Effector memory CD8-positive, alpha-beta T cell (primary cell): ENCODE data around the gene VASN.

Experiments
- ATAC-seq: fragments of 150-1000 bp; cut with Tn5 transposase; replicated peaks from 2 replicates; pipeline ENCODE4 v1.10.0; 2021; ENCODE audit warnings: mild to moderate bottlenecking, moderate library complexity
- DNase-seq, 3 experiments: peaks; one replicate each; pipeline ENCODE4 v3.0.0; 2021
- H3K27ac Mint-ChIP-seq, 2 donors: one replicate each; pipeline ENCODE4 v1.8.0; 2022; ENCODE audit warnings: mild to moderate bottlenecking in 2 of 2, mixed read lengths in 2 of 2, moderate library complexity in 2 of 2
- H3K27me3 Mint-ChIP-seq, 2 donors: one replicate each; pipeline ENCODE4 v1.8.0; 2022; ENCODE audit warnings: mixed read lengths in 2 of 2
- H3K36me3 Mint-ChIP-seq: one replicate; pipeline ENCODE4 v1.8.0; 2022; ENCODE audit warnings: mild to moderate bottlenecking, moderate library complexity, mixed read lengths; ENCODE audit not compliant: insufficient read depth
- H3K4me1 Mint-ChIP-seq, 2 donors: one replicate each; pipeline ENCODE4 v1.8.0; 2022; ENCODE audit warnings: low read depth in 2 of 2, mixed read lengths in 2 of 2
- H3K4me3 Mint-ChIP-seq, 2 donors: one replicate each; pipeline ENCODE4 v1.8.0; 2022; ENCODE audit warnings: mild to moderate bottlenecking in 2 of 2, mixed read lengths in 2 of 2, moderate library complexity in 2 of 2
- H3K9me3 Mint-ChIP-seq, 2 donors: one replicate each; pipeline ENCODE4 v1.8.0; 2022; ENCODE audit warnings: mixed read lengths in 2 of 2

VASN gene

GRCh38 chr16:4376126-4376892 is 4.7 kb downstream of the VASN start:
- Mint-ChIP-seq H3K4me1 (peaks cover 12 to 34% of the 10 kb centered on the region in 2 donors), H3K27me3 (no peaks in the 10 kb centered on the region), H3K36me3 (peaks cover 99% of the 10 kb centered on the region), H3K9me3 (no peaks in the 10 kb centered on the region), H3K27ac (peak overlapping the region in 1 of 2 donors; percentile 41), H3K4me3 (no peak overlapping the region)
- no peak for DNase-seq
- no peak for ATAC-seq

DNA sequence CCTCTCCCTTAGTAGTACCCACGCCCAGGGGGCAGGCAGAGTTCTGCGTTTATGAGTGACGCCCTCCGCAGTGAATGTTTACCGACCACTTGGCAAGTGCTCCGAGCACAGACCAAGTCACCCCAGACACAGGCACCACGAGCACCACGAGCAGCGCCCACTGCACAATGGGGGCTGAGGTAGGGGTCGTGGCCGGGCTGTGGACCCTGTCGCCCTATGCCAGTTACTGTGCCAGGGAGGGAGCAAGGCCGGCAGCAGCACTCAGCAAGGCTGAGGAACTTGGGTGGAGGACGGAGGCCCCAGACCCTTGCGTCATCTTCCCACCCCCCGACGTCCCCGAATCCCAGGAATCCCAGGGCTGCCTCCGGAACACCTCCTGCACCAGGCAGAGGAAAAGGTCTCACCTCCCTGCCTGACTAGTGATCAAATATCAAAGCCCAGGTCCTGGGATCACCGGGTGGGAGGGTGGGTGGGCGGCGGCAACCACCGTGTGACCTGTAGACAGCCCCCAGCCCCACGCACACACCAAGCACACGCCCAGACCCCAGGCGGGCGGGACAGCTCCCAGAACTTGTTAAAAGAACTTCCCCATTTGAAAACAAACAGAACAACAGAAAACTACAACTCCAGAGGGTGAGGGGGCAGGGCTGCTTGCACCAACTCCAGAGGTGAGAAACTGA is 5.4 kb downstream of the VASN start:
- ATAC-seq: no peak
- peaks cover 99% of the 10 kb centered on the region for H3K36me3 Mint-ChIP-seq
- no peaks in the 10 kb centered on the region for H3K9me3 Mint-ChIP-seq
- no peak for DNase-seq
- peak overlapping the region in 1 of 2 donors; percentile 29 for H3K4me3 Mint-ChIP-seq
- peak overlapping the region in 1 of 2 donors; percentile 92 for H3K27ac Mint-ChIP-seq
- H3K4me1 Mint-ChIP-seq: peaks cover 12 to 34% of the 10 kb centered on the region in 2 donors
- H3K27me3 Mint-ChIP-seq: no peaks in the 10 kb centered on the region

- H3K27ac Mint-ChIP-seq: peak overlapping the region in 1 of 2 donors; percentile 92
- peaks cover 99% of the 10 kb centered on the region for H3K36me3 Mint-ChIP-seq
- peaks cover 12 to 29% of the 10 kb centered on the region in 2 donors for H3K4me1 Mint-ChIP-seq
- peak overlapping the region in 1 of 2 donors; percentile 29 for H3K4me3 Mint-ChIP-seq
- ATAC-seq (no peak), DNase-seq (no peak)
- H3K27me3 Mint-ChIP-seq: no peaks in the 10 kb centered on the region
- no peaks in the 10 kb centered on the region for H3K9me3 Mint-ChIP-seq
These were observed 6.0 kb downstream of the VASN start for GRCh38 chr16:4377573-4378154.

GRCh38 chr16:4378161-4378666 is 6.6 kb downstream of the VASN start:
- Mint-ChIP-seq H3K4me3 (peak overlapping the region in 1 of 2 donors; percentile 36), H3K27me3 (no peaks in the 10 kb centered on the region), H3K36me3 (peaks cover 99% of the 10 kb centered on the region), H3K9me3 (no peaks in the 10 kb centered on the region), H3K4me1 (peaks cover 7 to 25% of the 10 kb centered on the region in 2 donors), H3K27ac (peak overlapping the region; percentile 35 to 92)
- no peak for ATAC-seq
- DNase-seq: no peak

DNA sequence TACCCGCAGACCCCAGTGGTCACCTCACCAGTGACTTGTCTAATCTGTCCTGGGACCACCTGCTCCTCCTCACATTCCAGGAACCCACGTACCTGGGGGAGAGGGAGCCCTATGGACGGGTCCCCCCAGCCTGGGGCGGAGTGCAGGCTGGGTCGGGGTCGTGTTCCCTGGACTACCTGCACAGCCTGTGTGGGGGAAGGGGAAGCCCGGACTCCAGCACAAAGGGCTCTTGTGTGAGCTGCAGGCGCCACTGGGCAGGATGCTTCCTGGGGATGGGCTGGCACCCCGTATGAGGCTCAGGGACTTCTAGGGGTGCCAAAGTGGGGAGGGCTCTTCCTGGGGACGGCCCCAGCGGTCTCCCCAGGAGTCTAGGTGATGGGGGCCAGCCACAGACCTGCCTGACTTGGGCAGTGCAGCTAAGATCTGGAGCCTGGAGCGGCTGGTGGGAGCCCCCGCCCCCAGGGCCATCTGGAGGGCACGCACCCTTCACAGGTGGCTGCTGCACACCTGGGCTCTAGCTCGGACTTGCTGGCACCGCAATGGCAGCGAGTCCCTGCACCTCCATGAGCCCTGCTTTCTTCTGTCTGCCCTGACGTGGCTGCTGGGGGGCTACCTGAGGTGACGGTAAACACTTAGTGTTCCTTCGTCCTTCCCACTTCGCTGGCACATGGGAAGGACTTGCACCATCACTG is 7.5 kb downstream of the VASN start:
- DNase-seq (no peak), ATAC-seq (no peak)
- H3K9me3 Mint-ChIP-seq: no peaks in the 10 kb centered on the region
- H3K27me3 Mint-ChIP-seq: no peaks in the 10 kb centered on the region
- peaks cover 99% of the 10 kb centered on the region for H3K36me3 Mint-ChIP-seq
- peak overlapping the region; percentile 35 to 92 for H3K27ac Mint-ChIP-seq
- peaks cover 7 to 22% of the 10 kb centered on the region in 2 donors for H3K4me1 Mint-ChIP-seq
- H3K4me3 Mint-ChIP-seq: peak overlapping the region in 1 of 2 donors; percentile 36

- Mint-ChIP-seq H3K27me3 (no peaks in the 10 kb centered on the region), H3K9me3 (no peaks in the 10 kb centered on the region), H3K36me3 (peaks cover 99% of the 10 kb centered on the region), H3K4me1 (peaks cover 5 to 17% of the 10 kb centered on the region in 2 donors), H3K4me3 (peak overlapping the region; percentile 13 to 51), H3K27ac (peak overlapping the region; percentile 86 to 92)
- DNase-seq (no peak), ATAC-seq (peak; percentile 2)
These were observed 8.7 kb downstream of the VASN start for GRCh38 chr16:4380119-4381063.

- ATAC-seq (no peak), DNase-seq (no peak)
- H3K36me3 Mint-ChIP-seq: peaks cover 99% of the 10 kb centered on the region
- H3K27ac Mint-ChIP-seq: peak overlapping the region in 1 of 2 donors; percentile 92
- H3K9me3 Mint-ChIP-seq: no peaks in the 10 kb centered on the region
- peaks cover 0 to 13% of the 10 kb centered on the region in 2 donors for H3K4me1 Mint-ChIP-seq
- peak overlapping the region; percentile 13 to 43 for H3K4me3 Mint-ChIP-seq
- H3K27me3 Mint-ChIP-seq: no peaks in the 10 kb centered on the region
These were observed 9.7 kb downstream of the VASN start for GRCh38 chr16:4381072-4381934.

DNA sequence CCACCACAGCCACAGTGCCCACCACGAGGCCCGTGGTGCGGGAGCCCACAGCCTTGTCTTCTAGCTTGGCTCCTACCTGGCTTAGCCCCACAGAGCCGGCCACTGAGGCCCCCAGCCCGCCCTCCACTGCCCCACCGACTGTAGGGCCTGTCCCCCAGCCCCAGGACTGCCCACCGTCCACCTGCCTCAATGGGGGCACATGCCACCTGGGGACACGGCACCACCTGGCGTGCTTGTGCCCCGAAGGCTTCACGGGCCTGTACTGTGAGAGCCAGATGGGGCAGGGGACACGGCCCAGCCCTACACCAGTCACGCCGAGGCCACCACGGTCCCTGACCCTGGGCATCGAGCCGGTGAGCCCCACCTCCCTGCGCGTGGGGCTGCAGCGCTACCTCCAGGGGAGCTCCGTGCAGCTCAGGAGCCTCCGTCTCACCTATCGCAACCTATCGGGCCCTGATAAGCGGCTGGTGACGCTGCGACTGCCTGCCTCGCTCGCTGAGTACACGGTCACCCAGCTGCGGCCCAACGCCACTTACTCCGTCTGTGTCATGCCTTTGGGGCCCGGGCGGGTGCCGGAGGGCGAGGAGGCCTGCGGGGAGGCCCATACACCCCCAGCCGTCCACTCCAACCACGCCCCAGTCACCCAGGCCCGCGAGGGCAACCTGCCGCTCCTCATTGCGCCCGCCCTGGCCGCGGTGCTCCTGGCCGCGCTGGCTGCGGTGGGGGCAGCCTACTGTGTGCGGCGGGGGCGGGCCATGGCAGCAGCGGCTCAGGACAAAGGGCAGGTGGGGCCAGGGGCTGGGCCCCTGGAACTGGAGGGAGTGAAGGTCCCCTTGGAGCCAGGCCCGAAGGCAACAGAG is 10.5 kb downstream of the VASN start:
- Mint-ChIP-seq H3K4me1 (peaks cover 0 to 11% of the 10 kb centered on the region in 2 donors), H3K9me3 (no peaks in the 10 kb centered on the region), H3K27ac (peak overlapping the region in 1 of 2 donors; percentile 92), H3K27me3 (no peaks in the 10 kb centered on the region), H3K36me3 (peaks cover 100% of the 10 kb centered on the region), H3K4me3 (peak overlapping the region in 1 of 2 donors; percentile 43)
- peak; percentile 3 for ATAC-seq
- DNase-seq: no peak

- ATAC-seq: no peak
- peaks cover 100% of the 10 kb centered on the region for H3K36me3 Mint-ChIP-seq
- H3K27ac Mint-ChIP-seq: peak overlapping the region; percentile 58 to 92
These were observed 11.2 kb downstream of the VASN start for GRCh38 chr16:4382795-4383357.

DNA sequence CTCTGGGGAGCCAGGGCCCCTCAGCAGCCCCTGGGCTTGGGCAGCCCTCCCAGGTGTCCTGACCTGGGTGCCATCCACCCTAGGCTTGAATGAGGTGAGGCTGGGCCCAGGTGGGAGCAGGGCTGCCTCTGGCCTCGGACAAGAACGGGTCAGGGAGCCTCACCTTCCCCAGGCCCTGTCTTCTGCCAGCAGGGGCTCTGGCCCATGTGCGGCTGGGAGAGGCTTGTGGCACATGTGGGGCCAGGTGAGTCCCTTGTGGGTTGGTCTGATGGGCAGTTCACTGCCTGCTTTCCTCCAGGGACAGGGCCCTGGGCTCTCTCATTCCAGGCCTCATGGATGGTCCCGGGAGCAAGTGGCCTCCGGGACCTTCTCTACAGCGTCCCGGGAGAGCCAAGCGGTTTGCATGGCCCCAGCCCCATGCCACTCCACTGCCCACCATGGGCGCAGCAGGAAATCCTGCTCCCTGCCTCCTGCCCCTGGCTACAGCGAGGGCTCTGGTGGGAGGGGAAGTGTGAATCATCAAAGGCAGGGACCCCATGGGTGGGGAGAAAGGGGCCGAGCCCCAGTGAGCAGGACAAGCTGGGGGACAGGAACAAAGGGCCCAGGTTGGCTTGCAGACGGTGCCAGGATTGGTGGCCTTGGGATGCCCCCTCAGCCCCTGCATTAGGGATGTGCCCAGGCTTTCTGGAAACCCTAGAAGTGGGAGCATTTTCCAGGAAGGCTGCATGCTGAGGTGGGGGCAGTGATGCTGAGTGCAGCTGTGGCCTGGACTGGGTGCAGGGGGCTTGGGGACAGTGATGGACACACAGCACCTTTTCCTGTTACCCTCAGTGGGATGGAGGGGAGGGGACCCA is 12.2 kb downstream of the VASN start:
- Mint-ChIP-seq H3K36me3 (peaks cover 100% of the 10 kb centered on the region), H3K27me3 (no peaks in the 10 kb centered on the region), H3K4me1 (peaks cover 0 to 8% of the 10 kb centered on the region in 2 donors), H3K9me3 (no peaks in the 10 kb centered on the region), H3K4me3 (peak overlapping the region in 1 of 2 donors; percentile 38), H3K27ac (peak overlapping the region; percentile 67 to 92)
- ATAC-seq (no peak), DNase-seq (no peak)

More at GRCh38 chr16:4382795-4383357, 11.2 kb downstream of the VASN start:
- Mint-ChIP-seq H3K4me3 (peak overlapping the region in 1 of 2 donors; percentile 8), H3K9me3 (no peaks in the 10 kb centered on the region), H3K4me1 (peaks cover 0 to 10% of the 10 kb centered on the region in 2 donors), H3K27me3 (no peaks in the 10 kb centered on the region)
- no peak for DNase-seq
